RWPE1 (cell line): ENCODE measurements around the gene PWWP2B.

Experiments used
- CTCF ChIA-PET: fragments of 350-600 bp; sonication (Branson Sonifier 250); formaldehyde crosslinking; extraction: SDS; loops from one replicate; lab custom pipeline; 2021; lab: Yijun Ruan, JAX
- POLR2A ChIA-PET: fragments of 400-600 bp; formaldehyde crosslinking; extraction: SDS; loops from one replicate; lab custom pipeline; 2020; ENCODE audit warnings: antibody characterized with exemption; ENCODE audit not compliant: low non-redundant PET; lab: Yijun Ruan, JAX
- DNase-seq: peaks from one replicate; pipeline ENCODE4 v3.0.0; 2012; ENCODE audit warnings: low spot score
- H3K27ac ChIP-seq: fragments of 450-650 bp; 2 replicates; pipeline ENCODE4 v1.5.1; 2017
- CTCF ChIP-seq: fragments of 450-650 bp; conservative IDR thresholded peaks from 2 replicates; pipeline ENCODE4 v1.5.1; 2017; ENCODE audit warnings: low read depth, mild to moderate bottlenecking

Gene PWWP2B

GRCh38 chr10:132410056-132410778 is 13.2 kb downstream of the PWWP2B start:
- TF ChIP-seq CTCF: no peak
- no peak for DNase-seq
- CTCF ChIA-PET: interaction anchor here (1.1 to 1.9 kb wide), 3 partner anchors 8 to 37 kb away, joined by 5 to 6 read pairs (median 5); no protein-coding TSS in a partner anchor
- POLR2A ChIA-PET: no interaction called here
- peak overlapping the region; percentile 45; the same call in 1 of the 2 replicates for H3K27ac ChIP-seq

DNA sequence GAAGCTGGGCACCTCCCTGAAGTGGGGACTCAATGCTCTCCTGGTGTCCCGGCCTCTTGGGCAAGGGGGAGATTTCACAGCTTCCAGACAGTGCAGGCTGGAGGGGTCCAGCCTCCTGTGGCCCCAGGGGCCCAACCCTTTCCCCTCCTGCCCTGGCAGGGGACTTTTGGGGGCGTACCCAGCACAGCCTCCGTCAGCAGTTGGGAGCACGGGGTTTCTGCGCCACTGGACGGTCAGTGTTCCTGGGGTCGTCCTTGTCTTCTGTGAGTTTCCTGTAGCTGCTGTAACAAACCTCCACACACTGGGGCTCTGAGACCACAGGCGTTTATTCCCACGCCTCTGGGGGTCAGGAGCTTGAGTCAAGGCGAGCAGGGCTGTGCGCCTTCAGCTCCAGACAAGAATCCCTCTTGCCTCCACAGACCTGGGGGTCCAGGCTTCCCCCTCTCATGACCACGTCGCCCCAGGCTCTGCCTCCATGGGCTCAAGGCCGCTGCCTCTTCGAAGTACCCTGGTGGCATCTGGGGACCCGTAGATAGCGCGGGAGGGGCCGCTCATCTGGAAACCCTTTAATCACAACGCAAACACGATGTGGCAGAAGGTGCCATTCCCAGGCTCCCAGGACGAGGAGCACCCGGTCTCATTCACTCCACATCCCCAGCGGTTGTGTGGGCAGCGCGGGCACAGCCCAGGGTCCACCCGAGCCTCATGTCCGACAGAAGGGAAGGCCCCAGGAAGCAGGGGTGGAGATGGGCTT is 14.0 kb downstream of the PWWP2B start:
- ChIA-PET CTCF (interaction anchor here (0.7 to 1.9 kb wide), 4 partner anchors 8 to 36 kb away, joined by 3 to 6 read pairs (median 5); no protein-coding TSS in a partner anchor), POLR2A (interaction anchor here (1.2 kb wide), 1 partner anchor 12 kb away, joined by 3 read pairs; no protein-coding TSS in a partner anchor)

DNA sequence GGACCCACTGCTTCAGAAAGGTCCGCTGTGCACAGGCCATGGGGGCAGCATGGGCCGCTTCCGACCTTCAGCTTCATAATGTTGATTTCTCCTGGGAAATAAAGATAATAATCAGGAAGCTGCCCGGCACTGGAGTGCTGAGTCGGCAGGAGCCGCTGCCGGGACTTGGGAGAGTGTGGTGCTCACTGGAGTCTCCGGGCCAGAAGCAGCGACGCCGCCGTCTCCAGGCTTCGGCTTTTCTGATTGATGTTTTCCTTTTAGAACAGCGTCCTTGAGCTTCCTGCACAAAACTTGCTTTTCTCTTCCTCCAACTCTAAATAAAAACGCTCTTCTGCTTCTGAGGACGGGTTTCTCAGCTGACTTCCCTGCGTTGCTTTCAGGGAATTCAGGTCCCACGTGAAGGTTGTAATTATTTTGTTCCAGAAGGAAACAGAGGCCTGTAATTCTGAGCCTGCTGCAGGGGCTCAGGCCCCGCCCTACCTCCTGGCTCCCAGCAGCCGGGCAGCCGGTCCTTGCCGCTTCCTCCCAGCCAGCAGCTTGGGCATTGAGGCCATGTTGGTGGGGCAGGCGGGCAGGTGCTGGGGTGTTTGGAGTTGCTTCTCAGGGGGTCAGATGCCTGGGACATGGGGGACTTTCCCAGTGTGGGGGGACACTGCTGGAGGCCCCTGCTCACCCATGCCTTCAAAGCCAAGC is 14.7 kb downstream of the PWWP2B start:
- TF ChIP-seq CTCF: no peak
- no peak for DNase-seq
- ChIA-PET POLR2A (interaction anchor here (1.2 kb wide), 1 partner anchor 13 kb away, joined by 3 read pairs; no protein-coding TSS in a partner anchor), CTCF (interaction anchor here (0.7 to 1.2 kb wide), 2 partner anchors 30 to 32 kb away, joined by 3 to 5 read pairs; no protein-coding TSS in a partner anchor)
- peak overlapping the region; percentile 45 for H3K27ac ChIP-seq

More for the DNA sequence above, 14.0 kb downstream of the PWWP2B start:
- peak overlapping the region; percentile 45 for H3K27ac ChIP-seq
- TF ChIP-seq CTCF: no peak
- no peak for DNase-seq

- peak overlapping the region; percentile 45 for H3K27ac ChIP-seq
- CTCF ChIA-PET: interaction anchor here (0.6 to 1.2 kb wide), 3 partner anchors 12 to 34 kb away, joined by 3 to 4 read pairs (median 3); no protein-coding TSS in a partner anchor
- no peak for TF ChIP-seq CTCF
- POLR2A ChIA-PET: interaction anchor here (1.2 kb wide), 1 partner anchor 14 kb away, joined by 3 read pairs; no protein-coding TSS in a partner anchor
- no peak for DNase-seq
These were observed 15.6 kb downstream of the PWWP2B start for GRCh38 chr10:132412316-132413192.

DNA sequence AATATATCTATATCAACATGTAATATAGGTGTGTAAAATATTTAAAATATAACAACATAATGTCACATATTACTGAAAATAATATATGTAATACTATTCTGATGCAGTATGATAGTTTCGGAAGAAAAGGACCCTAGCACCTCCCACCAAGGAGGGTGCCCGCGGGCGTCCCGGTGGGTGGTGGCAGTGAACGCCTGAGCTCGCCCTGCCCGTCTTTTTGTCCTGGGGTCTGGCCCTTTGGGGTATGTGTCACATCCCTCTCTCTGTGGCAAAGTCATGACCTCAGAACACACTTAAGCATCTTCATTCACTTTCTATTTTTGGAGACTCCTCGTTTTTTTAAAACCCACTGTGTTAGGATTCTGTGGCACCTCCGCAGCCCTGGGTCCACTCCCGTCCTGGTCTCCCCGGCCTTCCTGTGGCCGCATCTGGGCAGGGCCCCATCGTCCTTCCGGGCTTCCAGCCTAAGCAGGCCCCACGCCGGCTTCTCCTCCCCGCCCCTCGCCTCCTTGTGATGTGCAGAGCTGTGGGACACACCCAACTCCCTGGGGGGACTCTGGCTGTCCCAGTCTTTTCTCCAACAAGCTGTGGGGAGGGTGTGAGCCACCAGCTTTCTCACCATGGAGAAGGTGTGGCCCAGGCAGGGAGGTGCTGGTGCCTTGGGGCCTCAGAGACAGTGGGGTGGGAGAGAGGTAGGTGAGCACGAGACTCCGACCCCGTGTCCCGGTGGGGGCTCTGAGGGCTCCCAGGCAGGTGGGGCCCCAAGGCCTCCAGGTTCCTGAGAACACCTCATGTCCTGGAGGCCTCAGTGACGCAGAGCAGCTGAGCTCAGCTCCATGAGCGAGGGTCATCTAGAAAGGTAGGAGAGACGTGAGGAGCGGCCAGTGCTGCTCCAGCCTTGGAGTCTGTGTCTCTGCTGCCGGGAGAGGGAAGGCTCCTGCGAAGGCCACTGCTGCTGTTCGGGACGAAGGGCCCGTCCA is 16.5 kb downstream of the PWWP2B start:
- ChIA-PET POLR2A (interaction anchor here (0.6 to 1.1 kb wide), 3 partner anchors 11 to 33 kb away, joined by 3 to 4 read pairs (median 3); no protein-coding TSS in a partner anchor), CTCF (interaction anchor here (0.7 to 1.2 kb wide), 3 partner anchors 11 to 33 kb away, joined by 3 to 4 read pairs (median 4); no protein-coding TSS in a partner anchor)
- H3K27ac ChIP-seq: peak overlapping the region; percentile 45
- no peak for DNase-seq
- no peak for TF ChIP-seq CTCF
